ENCODE results near the gene RRP15.

GRCh38 chr1:218367118-218367517 lies 82.0 kb downstream of the RRP15 start:
- TF ChIP-seq EP300 (IDR thresholded peaks at IDR 0.05; ENCODE audit: low read depth) (no peak), POLR2AphosphoS5 (IDR thresholded peaks at IDR 0.05) (no peak), CTCF (IDR thresholded peaks at IDR 0.05) (no peak), POLR2A (IDR thresholded peaks at IDR 0.05) (no peak)

All from transverse colon (tissue), 4 donors.